RPMI8226 (cell line): ENCODE data around the gene AHNAK.

Experiments
- DNase-seq: peaks from one replicate; pipeline ENCODE4 v3.0.0-alpha.2; 2015

Gene AHNAK

DNA sequence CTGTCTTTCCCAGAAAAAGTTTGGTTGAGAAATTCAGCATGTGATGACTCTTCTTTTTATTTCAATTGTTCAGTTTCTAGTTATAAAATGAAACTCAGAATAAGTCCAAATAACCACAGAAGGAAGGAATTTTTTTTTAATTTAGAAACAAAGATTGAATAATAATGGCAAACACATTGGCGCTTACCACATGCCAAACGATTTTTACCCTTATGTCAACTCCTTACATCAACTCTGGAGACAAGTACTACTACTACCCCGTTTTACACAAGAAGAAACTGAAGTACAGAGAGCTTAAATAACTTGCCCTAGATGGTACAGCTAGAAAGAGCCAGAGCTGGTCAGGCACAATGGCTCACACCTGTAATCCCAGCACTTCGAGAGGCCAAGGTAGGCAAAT is 52.4 kb downstream of the AHNAK start:
- DNase-seq, result no peak

DNA sequence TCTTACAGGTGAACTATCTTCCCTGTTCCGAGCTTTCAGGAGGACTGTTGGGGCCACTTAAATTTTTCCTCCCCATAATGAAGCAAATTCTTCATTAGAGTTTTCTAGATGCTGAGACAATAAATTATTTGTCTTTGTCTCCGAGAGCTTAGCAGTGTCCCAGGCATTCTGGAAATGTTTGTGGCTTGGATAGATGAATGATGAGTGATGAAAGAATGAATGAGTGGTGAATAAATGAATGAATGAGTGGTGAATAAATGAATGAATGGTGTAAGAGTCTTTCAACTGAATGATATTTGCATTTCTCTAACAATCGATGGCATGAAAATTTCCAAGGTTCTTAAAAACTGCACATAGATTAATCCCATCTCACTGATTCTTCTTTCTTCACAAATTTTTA is 52.8 kb downstream of the AHNAK start:
- no peak for DNase-seq

DNA sequence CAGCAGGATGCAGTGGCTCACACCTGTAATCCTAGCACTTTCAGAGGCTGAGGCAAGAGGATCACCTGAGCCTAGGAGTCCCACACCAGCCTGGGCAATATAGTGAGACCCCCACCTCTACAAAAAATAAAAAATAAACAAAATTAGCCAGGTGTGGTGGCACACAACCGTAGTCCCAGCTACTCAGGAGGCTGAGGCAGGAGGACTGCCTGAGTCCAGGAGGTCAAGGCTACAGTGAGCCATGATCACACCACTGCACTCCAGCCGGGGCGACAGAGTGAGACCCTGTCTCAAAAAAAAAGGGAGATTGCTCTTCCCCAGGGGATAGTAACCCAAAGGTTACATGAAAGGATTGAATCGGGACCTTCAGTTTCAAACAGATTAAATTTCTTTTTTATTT is 54.0 kb downstream of the AHNAK start:
- no peak for DNase-seq

DNA sequence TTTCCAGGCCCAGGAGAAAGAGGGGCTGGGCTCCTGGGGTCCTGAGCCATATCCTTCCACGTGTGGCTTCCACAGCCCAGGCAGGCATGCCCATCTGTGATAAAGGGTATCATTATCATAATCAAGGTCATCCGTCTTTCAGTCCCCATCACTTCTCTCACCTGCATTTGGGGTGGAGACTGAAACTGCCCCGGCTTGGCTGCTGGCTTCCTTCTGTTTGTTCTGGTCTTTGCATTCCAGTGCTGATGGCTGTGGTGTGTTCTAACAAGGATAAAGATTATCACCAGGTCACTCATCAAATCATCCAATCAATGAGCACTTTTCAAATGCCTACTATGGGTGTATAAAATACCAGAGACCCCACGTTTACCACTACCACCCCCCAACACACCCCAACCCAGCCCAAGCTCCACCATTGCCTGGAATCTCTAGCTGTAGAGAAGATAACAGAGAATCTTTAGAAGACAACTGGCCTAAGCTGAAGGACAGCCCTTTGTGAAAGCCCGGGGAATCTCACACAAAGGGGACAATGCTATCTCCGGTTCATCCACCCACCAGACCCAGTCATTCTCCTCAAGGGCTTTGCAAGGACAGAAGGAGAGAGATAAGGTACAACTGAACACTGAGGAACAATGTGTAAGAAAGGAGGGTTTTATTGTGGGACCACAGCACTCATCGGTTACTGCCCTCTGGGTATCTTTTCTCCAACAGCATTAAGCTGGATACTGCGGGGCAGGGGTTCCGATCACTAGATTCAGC is 54.9 kb downstream of the AHNAK start:
- no peak for DNase-seq

DNA sequence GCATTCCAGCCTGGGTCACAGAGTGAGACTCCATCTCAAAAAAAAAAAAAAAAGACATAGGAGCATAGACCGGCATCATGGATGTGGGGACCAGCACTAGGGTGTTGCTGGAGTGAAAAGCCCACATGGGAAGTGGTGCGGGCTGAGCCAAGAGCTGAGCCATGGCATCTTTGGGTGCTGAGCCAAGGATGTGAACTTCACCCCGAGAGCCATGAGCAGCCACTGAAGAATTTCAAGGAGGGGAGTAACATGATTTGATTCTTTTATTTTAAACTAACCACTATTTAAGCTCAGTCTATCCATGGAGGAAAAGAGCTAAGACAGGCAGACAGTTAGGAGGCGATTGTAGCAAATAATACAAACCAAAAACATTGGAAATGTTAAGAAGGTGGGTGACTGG is 57.4 kb downstream of the AHNAK start:
- DNase-seq, result no peak

DNA sequence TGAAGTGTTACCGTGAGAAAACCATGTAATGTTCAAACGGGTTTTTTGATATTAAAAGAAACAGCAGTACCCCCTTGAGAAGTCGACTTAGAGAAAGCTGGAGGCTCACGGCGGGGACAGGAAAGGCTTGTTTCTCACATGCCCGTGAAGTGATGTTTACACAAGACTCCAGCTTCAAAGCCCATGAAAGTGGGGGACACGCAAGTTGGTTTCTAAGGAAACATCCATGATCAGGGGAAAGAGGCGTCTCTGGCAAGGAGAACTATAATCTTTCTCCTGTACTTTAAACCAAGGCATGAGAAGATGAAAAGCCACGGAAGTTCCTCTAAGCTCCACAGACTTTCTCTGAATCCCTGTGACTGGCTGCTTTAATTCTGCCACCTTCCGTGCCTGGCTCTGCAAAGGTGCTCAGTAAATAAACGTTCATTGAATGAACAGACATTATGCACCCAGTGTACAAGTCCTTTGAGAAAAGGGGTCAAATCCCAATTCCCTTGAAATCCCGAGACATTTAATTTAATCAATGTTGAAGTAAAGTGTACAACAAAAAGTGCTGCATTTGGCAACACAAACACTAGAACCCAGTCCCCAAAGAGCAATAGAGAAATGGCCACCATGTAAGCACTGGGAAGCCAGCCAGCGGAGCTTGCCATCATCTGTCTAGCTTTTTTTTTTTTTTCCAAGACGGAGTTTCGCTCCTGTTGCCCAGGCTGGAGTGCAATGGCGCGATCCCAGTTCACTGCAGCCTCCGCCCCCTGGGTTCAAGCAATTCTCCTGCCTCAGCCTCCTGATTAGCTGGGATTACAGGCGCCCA is 58.7 kb downstream of the AHNAK start:
- DNase-seq, result no peak

DNA sequence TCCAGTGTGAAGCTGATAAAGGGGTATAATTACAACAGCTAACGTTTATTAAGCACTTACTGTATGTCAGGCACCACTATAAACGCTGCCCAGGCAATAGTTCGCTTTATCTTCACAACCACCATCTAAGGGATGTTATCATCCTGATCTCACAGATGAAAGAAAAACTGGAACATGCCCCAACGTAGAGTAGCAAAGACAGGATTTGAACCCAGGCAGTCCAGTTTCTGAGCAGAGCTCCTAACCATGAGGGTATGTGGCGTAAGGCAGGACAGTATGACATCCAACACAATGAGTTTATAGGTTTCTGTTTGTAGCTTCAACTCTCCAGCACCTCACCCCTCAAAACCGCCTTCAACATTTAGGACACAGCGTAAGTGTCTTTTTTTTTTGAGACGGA is 59.5 kb downstream of the AHNAK start:
- no peak for DNase-seq

DNA sequence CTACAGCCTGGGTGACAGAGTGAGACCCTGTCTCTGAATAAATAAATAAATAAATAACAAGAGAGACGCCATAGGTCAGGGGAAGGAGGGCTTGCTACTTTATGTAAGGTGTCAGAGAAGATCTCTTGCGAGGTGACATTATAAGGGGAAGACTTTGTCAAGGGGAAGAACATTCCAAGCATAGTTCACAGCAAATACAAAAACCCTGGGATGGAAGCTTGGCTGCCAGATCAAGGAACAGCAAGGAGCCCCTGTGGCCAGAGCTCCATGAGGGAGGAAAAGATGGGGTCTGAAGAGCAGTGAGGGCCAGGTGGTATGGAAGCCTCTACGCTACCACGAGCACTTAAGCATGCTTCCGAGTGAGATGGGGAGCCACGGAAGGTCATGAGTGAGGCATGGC is 62.3 kb downstream of the AHNAK start:
- no peak for DNase-seq

DNA sequence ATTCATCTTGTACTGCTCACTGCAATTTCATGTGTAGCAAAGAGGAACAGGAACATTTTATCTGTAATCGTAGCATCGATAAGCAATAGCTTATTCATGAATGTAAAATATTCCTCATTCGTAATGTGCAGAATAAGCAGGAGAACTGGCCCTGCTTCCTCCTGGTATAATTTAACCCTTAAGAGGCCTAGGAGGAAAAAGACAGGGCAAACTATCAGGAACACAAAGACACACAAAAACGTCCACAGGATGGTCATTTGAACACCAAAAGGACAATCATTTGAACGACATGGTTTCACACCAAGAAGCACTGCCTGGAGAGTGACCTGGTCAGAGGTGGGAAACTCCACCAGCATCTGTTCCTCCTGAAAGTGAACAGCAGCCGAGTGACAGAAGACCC is 63.9 kb downstream of the AHNAK start:
- no peak for DNase-seq

DNA sequence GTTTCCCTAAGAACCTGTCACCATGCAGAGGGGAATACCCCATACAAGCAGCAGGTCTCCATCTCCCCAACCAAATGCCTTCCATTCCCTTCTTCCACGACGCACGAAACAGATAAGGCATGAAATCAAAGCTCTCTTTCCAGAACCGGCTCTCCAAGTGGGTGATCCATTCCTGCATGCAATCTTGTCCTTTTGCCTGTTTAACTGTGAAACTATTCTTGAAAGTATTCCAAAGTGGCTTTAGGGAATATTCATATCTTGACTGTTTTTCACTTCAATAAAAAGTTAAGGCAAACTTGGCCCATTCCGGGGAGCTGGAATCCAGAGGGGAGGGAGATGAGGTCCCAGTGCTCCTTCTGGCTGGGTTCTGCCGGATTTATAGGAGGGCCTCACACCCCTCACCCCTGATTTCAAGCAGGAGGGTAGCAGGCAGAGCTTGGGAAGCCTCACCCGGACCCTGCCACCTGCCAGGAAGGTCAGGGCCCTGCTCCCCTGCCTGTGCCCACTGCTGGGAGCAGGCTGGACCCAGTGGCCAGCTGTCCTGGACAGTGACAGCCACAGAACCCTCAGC is 66.9 kb downstream of the AHNAK start:
- DNase-seq, result no peak

DNA sequence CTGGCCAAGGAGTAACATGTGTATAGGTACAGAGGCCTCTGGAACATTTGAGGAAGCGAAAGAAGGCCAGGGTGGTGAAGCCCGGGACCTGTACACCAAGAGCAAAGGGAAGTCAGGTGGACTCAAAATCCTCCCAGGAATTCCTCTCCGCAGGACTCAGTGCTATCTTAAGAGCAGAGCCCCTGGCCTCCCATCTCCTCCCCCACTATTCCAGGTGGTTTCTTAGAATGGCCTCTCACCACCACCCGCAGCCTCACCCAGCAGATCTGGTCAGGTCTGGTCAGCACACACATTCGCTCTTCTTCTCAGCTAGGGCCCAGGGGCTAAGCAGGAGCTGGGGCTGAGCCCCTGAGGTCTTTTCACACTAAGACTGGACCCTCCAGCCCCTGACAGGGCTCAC is 68.7 kb downstream of the AHNAK start:
- no peak for DNase-seq

DNA sequence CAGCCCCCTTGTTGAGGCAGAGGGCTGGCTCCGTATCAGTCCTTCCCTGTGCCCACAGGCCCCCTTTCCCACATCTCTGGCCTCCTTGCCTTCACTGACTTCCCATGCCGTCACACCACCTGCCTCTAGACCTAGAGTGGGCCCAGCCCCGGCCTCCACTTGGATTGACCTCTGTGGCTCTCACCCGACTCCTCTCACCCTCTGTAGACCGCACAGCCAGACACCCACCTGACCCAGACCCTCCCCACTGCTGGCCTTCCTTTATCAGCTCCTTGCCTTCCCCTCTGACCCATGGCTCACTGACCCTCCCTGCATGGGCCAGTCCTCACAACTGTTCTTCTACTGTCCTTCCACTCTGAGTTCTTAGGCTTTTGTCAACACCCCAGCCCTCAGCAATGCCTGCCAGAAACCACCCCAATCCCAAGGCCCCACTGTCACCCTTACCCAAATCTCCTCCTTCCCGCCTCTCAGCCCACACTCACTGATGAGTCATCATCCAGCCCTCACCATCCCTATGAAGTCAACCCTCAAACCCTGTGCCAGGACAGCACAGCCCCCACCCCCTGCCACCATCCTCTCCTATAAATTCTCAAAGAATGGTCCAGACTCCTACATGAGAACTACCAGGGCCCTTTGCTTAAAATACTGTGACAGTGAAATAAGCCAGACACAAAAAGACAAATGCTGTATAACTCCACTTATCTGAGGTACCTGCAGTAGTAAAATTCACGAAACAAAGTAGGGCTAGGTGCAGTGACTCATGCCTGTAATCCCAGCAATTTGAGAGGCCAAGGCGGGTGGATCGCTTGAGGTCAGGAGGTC is 74.3 kb downstream of the AHNAK start:
- DNase-seq, result no peak

DNA sequence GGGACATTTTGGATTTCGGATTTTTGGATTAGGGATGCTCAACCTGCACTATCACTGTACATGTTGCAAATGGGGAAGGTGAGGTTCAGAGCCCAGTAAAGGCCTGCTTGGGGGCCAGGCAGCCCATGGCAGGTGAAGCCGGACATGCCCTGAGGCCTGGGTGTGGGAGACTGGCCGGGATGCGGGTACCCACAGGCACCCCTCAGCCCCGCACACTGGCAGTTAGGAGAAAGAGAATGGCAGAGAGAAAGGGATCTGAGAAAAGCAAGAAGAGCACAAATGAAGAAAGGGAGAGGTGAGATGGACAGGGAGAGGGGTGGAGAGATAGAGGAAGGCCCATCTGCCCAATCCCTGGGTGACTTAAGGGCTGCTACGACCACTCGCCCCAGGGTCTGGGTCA is 75.0 kb downstream of the AHNAK start:
- no peak for DNase-seq

DNA sequence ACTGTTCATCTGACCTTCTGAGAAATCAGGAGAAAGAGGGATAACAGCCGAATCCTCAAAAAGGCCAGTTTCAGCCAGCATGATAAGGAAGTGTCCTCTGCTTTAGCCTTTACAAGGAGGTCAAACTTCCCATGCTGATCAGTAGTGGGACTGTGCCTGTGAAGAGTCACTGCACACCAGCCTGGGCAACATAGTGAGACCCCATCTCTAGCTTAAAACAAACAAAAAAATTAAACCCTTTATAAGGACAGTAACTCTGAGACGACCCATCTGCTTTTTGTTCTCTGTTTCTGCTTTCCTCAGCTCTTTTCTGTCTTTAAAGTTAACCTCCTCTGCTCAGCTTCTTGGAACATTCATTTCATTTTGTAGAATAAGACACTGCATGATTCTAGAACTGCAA is 78.0 kb downstream of the AHNAK start:
- no peak for DNase-seq

DNA sequence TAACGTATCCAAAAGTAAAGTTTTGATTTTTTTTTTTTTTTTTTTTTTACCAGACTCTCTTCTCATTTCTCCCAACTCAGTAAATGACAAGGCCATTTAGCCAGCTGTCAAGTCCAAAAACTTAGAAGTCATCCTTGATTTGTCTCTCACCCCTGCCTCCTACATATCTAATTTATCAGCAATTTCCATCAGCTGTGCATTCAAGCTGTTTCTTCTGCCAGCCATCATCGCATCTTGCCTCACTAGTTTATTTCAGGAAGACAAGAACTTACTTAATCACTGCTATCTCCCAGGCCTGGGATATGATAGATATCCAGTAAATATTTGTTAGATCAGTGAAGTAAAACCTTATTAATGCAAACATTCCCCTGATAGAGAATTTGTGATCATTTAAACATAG is 80.2 kb downstream of the AHNAK start:
- no peak for DNase-seq

DNA sequence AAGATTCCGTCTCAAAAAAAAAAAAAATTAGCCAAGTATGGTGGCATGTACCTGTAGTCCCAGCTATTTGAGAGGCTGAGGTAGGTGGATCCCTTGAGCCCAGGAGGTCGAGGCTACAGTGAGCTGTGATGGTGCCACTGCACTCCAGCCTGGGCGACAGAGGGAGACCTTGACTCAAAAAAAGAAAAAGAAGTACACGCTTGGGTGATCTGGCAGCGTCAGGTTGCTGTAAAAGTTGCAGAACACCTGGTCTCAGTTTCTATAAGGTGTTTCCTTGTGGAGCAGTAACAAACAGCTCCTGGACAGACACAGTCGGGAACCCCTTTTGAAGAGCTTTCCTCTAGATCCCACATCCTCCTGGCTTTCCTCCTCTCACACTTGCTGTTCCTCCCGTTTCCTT is 82.0 kb downstream of the AHNAK start:
- no peak for DNase-seq

DNA sequence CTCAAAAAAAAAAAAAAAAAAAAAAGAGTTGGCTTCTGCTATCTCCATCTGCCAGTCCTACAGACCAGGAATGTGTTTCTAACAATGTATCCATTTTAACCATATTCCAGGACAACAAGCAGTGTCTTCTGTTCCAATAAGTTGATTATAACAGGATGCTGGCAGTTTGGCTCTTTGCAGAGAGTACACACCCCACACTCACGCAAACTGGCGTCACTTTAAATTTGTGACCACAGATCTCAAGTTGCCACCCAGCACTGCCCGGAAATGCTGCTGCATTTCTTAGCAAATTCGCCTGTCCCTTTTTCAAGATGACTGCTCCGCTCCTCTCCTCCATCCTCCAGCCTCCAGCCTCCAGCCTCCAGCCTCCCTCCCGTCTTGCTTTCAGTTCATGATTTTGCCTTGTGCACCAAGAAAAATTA is 83.5 kb downstream of the AHNAK start:
- DNase-seq, result peak; percentile 73

DNA sequence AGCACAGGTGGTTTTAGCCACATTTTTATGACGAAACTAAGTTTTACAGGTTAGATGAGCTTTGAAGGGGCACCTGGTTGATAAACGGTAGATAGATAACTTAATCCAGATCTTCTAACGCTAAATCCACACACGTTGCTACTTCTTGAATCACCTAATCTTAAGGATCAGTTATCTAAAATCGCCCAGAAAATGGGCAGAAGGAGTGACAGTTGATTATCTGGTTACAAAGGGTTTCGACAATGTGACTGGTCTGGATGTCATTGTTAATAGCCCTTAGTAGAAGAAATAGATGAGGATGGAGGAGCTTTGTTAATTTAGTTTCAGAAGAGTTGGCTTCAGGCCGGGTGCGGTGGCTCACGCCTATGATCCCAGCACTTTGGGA is 84.1 kb downstream of the AHNAK start:
- DNase-seq, result peak; percentile 53

DNA sequence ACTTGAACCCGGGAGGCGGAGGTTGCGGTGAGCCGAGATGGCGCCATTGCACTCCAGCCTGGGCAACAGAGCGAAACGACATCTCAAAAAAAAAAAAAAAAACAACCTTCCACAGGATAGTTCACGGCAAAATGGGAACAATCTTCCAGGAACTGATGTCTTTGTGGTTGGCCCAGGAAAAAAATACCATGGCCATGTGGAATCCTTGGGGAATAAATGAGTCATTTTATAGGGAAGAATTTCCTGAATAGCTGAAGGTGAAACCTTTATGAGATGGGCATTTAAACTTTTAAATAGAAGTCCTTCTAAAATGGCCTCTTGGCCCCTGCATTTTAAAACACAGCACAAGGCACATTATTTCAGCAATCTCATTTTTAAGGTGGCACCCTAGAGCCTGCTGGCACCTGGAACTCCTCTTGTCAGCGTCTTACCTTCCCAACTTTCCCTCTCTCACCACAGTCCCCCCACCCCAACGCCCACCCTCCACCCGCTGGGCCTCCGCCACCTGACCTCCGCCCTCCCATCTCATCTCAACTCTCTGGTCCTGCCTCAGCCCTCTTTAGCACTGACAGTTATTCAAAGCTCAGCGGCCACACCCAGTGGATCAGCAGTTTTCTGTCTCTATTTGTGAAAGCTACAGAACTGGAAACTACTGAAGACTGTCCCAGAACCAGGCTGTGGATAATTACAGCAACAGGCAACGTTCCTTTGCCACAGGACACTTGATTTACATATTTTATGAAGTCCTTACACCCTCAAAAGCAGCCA is 84.7 kb downstream of the AHNAK start:
- peak; percentile 95 for DNase-seq

DNA sequence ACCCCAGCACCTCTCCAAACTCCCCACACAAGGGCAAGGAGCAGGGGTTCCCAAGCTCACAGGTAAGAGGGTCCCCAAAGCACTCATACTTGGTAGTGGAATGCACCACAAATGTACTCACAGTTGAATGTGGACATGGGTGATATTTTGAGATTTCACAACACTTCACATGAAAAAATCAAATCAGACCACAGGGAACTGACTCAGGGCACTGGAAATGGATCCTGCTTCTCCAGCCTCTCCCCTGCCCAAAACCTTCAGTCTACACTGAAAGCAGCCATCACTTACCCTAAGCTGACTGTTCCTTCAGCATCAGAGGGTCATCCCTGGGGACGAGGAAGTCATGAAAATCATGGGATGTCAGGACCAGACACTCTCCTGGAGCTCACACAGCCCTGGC is 87.5 kb downstream of the AHNAK start:
- no peak for DNase-seq

DNA sequence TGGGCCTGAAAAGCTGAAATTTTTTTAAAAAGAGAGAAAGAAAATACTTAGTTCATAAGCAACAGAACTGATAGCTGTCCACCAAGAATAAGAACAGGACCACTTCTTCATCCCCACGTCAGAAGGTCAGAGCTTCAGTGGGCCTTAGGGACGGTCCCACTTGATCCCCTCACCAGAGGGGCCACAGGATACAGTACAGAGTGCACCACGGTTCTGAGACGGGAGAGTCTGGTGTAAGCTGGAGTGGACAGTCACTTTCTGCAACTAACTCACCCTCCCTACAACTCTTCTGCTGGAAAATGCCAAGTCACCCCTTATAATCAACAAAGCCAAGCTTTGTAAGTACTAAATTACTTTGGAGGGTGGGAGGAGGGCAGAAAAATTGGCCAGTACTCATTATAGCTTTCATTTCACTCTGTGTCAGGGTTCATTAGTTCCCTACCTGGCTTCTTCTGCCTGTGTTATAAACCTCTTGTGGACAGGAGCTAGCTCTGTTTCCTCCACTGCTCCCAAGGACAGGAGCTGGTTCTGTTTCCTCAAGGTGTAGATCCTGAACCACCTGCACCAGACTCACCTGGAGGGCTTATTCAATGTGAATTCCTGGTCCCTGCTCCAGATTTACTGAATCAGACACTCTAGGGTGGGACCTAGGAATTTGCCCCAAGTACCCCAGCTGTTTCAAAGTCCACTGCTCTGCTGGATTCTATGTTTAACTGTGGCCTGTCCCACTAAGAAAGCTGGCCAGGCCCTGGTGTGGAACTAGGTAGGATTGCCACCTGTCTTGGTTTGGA is 88.2 kb downstream of the AHNAK start:
- peak; percentile 63 for DNase-seq

DNA sequence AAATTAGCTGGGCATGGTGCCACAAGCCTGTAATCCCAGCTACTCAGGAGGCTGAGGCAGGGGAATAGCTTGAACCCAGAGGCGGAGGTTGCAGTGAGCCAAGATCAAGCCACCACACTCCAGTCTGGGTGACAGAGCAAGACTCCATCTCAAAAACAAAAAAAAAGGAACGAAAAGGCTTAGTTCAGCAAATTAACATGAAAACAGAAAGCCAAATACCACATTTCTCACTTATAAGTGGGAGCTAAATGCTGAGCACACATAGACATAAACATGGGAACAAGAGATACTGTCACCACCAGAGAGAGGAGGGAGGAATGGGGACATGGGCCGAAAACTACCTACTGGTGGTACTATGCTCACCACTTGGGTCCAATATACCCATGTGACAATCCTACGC is 89.1 kb downstream of the AHNAK start:
- DNase-seq, result peak; percentile 85
